PC-3 (cell line): ENCODE results near the gene INPP5F.

Experiments used
- EZH2 ChIP-seq: fragments of 300-600 bp; sonication (generic); IDR thresholded peaks from one replicate; pipeline ENCODE4 v1.6.1; 2017; ENCODE audit warnings: antibody characterized with exemption, mild to moderate bottlenecking, low read length; ENCODE audit not compliant: unreplicated experiment
- EZH2phosphoT487 ChIP-seq: fragments of 300-600 bp; sonication (generic); IDR thresholded peaks from 2 replicates; pipeline ENCODE4 v1.6.1; 2018; ENCODE audit warnings: mild to moderate bottlenecking, antibody characterized with exemption, low read length, borderline replicate concordance
- TF ChIP-seq, protein P1 (sequence below): fragments of 300-600 bp; sonication (generic); conservative IDR thresholded peaks from 2 replicates; pipeline ENCODE4 v1.5.1; 2017; ENCODE audit warnings: antibody characterized with exemption, low read depth, mild to moderate bottlenecking, low read length

DNA sequence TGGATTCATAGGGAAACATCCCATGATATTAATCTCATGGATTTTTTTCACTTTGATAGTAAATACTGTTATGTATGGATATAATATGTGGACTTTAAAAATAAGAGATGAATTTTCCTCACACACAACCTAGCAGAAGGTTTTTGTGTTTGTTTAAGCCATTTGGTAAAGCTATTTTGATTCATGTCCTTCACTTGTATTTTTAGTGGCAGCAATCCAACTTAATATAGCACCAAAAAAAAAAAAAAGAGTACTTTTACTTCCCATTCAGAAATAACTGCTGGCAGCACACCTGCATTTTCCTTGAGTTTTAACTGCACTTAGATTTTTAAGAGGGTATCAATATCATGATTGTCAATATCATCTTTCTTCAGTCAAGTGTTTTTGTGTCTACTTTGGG lies 86.8 kb downstream of the INPP5F start:
- TF ChIP-seq, protein P1, sequence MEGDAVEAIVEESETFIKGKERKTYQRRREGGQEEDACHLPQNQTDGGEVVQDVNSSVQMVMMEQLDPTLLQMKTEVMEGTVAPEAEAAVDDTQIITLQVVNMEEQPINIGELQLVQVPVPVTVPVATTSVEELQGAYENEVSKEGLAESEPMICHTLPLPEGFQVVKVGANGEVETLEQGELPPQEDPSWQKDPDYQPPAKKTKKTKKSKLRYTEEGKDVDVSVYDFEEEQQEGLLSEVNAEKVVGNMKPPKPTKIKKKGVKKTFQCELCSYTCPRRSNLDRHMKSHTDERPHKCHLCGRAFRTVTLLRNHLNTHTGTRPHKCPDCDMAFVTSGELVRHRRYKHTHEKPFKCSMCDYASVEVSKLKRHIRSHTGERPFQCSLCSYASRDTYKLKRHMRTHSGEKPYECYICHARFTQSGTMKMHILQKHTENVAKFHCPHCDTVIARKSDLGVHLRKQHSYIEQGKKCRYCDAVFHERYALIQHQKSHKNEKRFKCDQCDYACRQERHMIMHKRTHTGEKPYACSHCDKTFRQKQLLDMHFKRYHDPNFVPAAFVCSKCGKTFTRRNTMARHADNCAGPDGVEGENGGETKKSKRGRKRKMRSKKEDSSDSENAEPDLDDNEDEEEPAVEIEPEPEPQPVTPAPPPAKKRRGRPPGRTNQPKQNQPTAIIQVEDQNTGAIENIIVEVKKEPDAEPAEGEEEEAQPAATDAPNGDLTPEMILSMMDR: no peak
- TF ChIP-seq EZH2 (no peak), EZH2phosphoT487 (no peak)
